ENCODE measurements around the gene TIMM44.

TIMM44 gene

GRCh38 chr19:7928741-7929701 is 14.4 kb downstream of the TIMM44 start:
- peak; percentile 92 to 93 for DNase-seq (ENCODE audit: low read depth in 2 of 2)
- no peak overlapping the region for H3K4me3 ChIP-seq (replicated peaks in 1 of 2; ENCODE audit: low read depth in 2 of 2, low read length in 2 of 2)
- peak; percentile 48 for TF ChIP-seq CTCF (IDR thresholded peaks at IDR 0.05; ENCODE audit: low read depth, low read length)

- no peak for TF ChIP-seq CTCF (IDR thresholded peaks at IDR 0.05; ENCODE audit: low read depth, low read length)
- no peak for DNase-seq (ENCODE audit: low read depth in 2 of 2)
- no peak overlapping the region for H3K4me3 ChIP-seq (replicated peaks in 1 of 2; ENCODE audit: low read depth in 2 of 2, low read length in 2 of 2)
Observed at GRCh38 chr19:7928334-7928706, 15.1 kb downstream of the TIMM44 start.

GRCh38 chr19:7927605-7928333 is 15.7 kb downstream of the TIMM44 start:
- H3K4me3 ChIP-seq (replicated peaks in 1 of 2; ENCODE audit: low read depth in 2 of 2, low read length in 2 of 2), result no peak overlapping the region
- TF ChIP-seq CTCF (IDR thresholded peaks at IDR 0.05; ENCODE audit: low read depth, low read length), result no peak
- no peak for DNase-seq (ENCODE audit: low read depth in 2 of 2)

- no peak for DNase-seq (ENCODE audit: low read depth in 2 of 2)
- no peak for TF ChIP-seq CTCF (IDR thresholded peaks at IDR 0.05; ENCODE audit: low read depth, low read length)
- H3K4me3 ChIP-seq (replicated peaks in 1 of 2; ENCODE audit: low read depth in 2 of 2, low read length in 2 of 2), result no peak overlapping the region
Observed at GRCh38 chr19:7926727-7927604, 16.5 kb downstream of the TIMM44 start.

GRCh38 chr19:7926021-7926726 is 17.3 kb downstream of the TIMM44 start, which contains the start of gene CTXN1:
CTXN1 (minus strand) TSS chr19:7926135; CDS start chr19:7925538, 597 bp downstream.
- no peak for TF ChIP-seq CTCF (IDR thresholded peaks at IDR 0.05; ENCODE audit: low read depth, low read length)
- peak; percentile 44 to 60 for DNase-seq (ENCODE audit: low read depth in 2 of 2)
- H3K4me3 ChIP-seq (replicated peaks in 1 of 2; ENCODE audit: low read depth in 2 of 2, low read length in 2 of 2), result peak within 1 kb of the TSS; percentile 40 to 42
